Astrocyte (in vitro differentiated cells and primary cell): Measurements from ENCODE around the gene LRPAP1. TPM values are rescaled to one million over a fixed set of nuclear protein-coding genes. Genes with fewer than 3 reads are reported as not detected.

Experiments used
- DNase-seq: peaks from one replicate; pipeline ENCODE4 v3.0.0-alpha.2; 2010; ENCODE audit warnings: low read depth
- FAIRE-seq: peaks from 2 replicates; lab custom pipeline; 2011; peaks lifted over from hg19 to GRCh38; lab: Jason Lieb, UNC
- H2AFZ ChIP-seq: 2 replicates; pipeline ENCODE4 v1.6.0; 2012; ENCODE audit warnings: low read depth, low read length, inconsistent platforms
- H3K27ac ChIP-seq: 2 replicates; pipeline ENCODE4 v1.5.1; 2011; ENCODE audit warnings: low read depth, low read length, inconsistent platforms
- H3K27me3 ChIP-seq: 2 replicates; pipeline ENCODE4 v1.6.0; 2011; ENCODE audit warnings: low read length, inconsistent platforms; ENCODE audit not compliant: insufficient read depth
- H3K36me3 ChIP-seq: 2 replicates; pipeline ENCODE4 v1.5.1; 2011; ENCODE audit warnings: low read length, inconsistent platforms; ENCODE audit not compliant: insufficient read depth
- H3K4me1 ChIP-seq: 2 replicates; pipeline ENCODE4 v1.5.1; 2011; ENCODE audit warnings: low read length, inconsistent platforms; ENCODE audit not compliant: insufficient read depth
- H3K4me2 ChIP-seq: 2 replicates; pipeline ENCODE4 v1.6.0; 2012; ENCODE audit warnings: low read length, inconsistent platforms
- H3K4me3 ChIP-seq: 2 replicates; pipeline ENCODE4 v1.5.1; 2011; ENCODE audit warnings: low read depth, mild to moderate bottlenecking, low read length, inconsistent platforms; ENCODE audit not compliant: insufficient read depth
- H3K79me2 ChIP-seq: 2 replicates; pipeline ENCODE4 v1.6.0; 2012; ENCODE audit warnings: mild to moderate bottlenecking, low read length, inconsistent platforms; ENCODE audit not compliant: insufficient read depth
- H3K9ac ChIP-seq: 2 replicates; pipeline ENCODE4 v1.6.0; 2012; ENCODE audit warnings: mild to moderate bottlenecking, low read length, inconsistent platforms
- H3K9me3 ChIP-seq: 2 replicates; pipeline ENCODE4 v1.5.1; 2012; ENCODE audit warnings: low read depth, mild to moderate bottlenecking, low read length, inconsistent platforms; ENCODE audit not compliant: insufficient read depth
- H4K20me1 ChIP-seq: 2 replicates; pipeline ENCODE4 v1.6.0; 2012; ENCODE audit warnings: low read length, inconsistent platforms; ENCODE audit not compliant: insufficient read depth
- H3K27ac Mint-ChIP-seq: one replicate; pipeline ENCODE4 v1.8.0; 2021; ENCODE audit warnings: mild to moderate bottlenecking, mixed read lengths; ENCODE audit not compliant: unreplicated experiment
- H3K27me3 Mint-ChIP-seq: one replicate; pipeline ENCODE4 v1.8.0; 2021; ENCODE audit warnings: low read depth, mixed read lengths; ENCODE audit not compliant: unreplicated experiment
- H3K36me3 Mint-ChIP-seq: one replicate; pipeline ENCODE4 v1.8.0; 2021; ENCODE audit warnings: low read depth, mixed read lengths; ENCODE audit not compliant: unreplicated experiment
- H3K4me1 Mint-ChIP-seq: one replicate; pipeline ENCODE4 v1.8.0; 2021; ENCODE audit warnings: low read depth, mixed read lengths; ENCODE audit not compliant: unreplicated experiment
- H3K4me3 Mint-ChIP-seq: one replicate; pipeline ENCODE4 v1.8.0; 2021; ENCODE audit warnings: mild to moderate bottlenecking, moderate library complexity, mixed read lengths; ENCODE audit not compliant: unreplicated experiment
- H3K9me3 Mint-ChIP-seq: one replicate; pipeline ENCODE4 v1.8.0; 2021; ENCODE audit warnings: mild to moderate bottlenecking, mixed read lengths; ENCODE audit not compliant: unreplicated experiment
- CTCF ChIP-seq: IDR thresholded peaks from 2 replicates; pipeline ENCODE4 v1.5.1; 2011; ENCODE audit warnings: low read depth, mild to moderate bottlenecking, inconsistent platforms, low read length, moderate library complexity; ENCODE audit not compliant: insufficient read depth
- EZH2 ChIP-seq: IDR thresholded peaks from 2 replicates; pipeline ENCODE4 v1.6.1; 2012; ENCODE audit warnings: mild to moderate bottlenecking, low read length, inconsistent platforms; ENCODE audit not compliant: insufficient read depth
- total RNA-seq: library from RNA; stranded (reverse); gene quantifications from 2 replicates; pipeline ENCODE4 v1.2.1, GENCODE V29; 2021

LRPAP1 gene
- total RNA-seq, 1 donor from 2014 or later = 191 TPM

GRCh38 chr4:3501126-3501824 is 30.9 kb downstream of the LRPAP1 start:
- Histone ChIP-seq H3K4me2 (no peak overlapping the region), H3K9ac (no peak overlapping the region), H3K4me1 (no peaks in the 10 kb centered on the region), H3K27ac (no peak overlapping the region), H3K79me2 (peaks cover 20% of the 10 kb centered on the region), H3K27me3 (no peaks in the 10 kb centered on the region), H3K36me3 (no peaks in the 10 kb centered on the region), H3K4me3 (no peak overlapping the region), H3K9me3 (no peaks in the 10 kb centered on the region), H2AFZ (no peak overlapping the region), H4K20me1 (peaks cover 56% of the 10 kb centered on the region)
- no peaks in the 10 kb centered on the region for H3K27me3 Mint-ChIP-seq
- DNase-seq (no peak), FAIRE-seq (no peak)
- no peaks in the 10 kb centered on the region for H3K9me3 Mint-ChIP-seq
- H3K4me1 Mint-ChIP-seq = no peaks in the 10 kb centered on the region
- H3K4me3 Mint-ChIP-seq = no peak overlapping the region
- H3K36me3 Mint-ChIP-seq = peaks cover 5% of the 10 kb centered on the region
- TF ChIP-seq CTCF = no peak
- no peak for TF ChIP-seq EZH2
- no peak overlapping the region for H3K27ac Mint-ChIP-seq

- Mint-ChIP-seq H3K36me3 (peaks cover 5% of the 10 kb centered on the region), H3K4me3 (no peak overlapping the region), H3K27ac (no peak overlapping the region), H3K9me3 (no peaks in the 10 kb centered on the region), H3K4me1 (no peaks in the 10 kb centered on the region), H3K27me3 (no peaks in the 10 kb centered on the region)
- TF ChIP-seq EZH2 (no peak), CTCF (no peak)
- Histone ChIP-seq H3K9me3 (no peaks in the 10 kb centered on the region), H3K27me3 (no peaks in the 10 kb centered on the region), H3K9ac (no peak overlapping the region), H3K27ac (no peak overlapping the region), H3K4me3 (no peak overlapping the region), H3K4me2 (no peak overlapping the region), H4K20me1 (peaks cover 55% of the 10 kb centered on the region), H3K79me2 (peaks cover 20% of the 10 kb centered on the region), H3K36me3 (no peaks in the 10 kb centered on the region), H2AFZ (no peak overlapping the region), H3K4me1 (no peaks in the 10 kb centered on the region)
- DNase-seq (no peak), FAIRE-seq (no peak)
Observed at GRCh38 chr4:3500634-3501101, 31.6 kb downstream of the LRPAP1 start.

GRCh38 chr4:3500111-3500510 is 32.1 kb downstream of the LRPAP1 start:
- Mint-ChIP-seq H3K36me3 (peaks cover 5% of the 10 kb centered on the region), H3K27me3 (no peaks in the 10 kb centered on the region), H3K27ac (no peak overlapping the region), H3K9me3 (no peaks in the 10 kb centered on the region), H3K4me1 (no peaks in the 10 kb centered on the region), H3K4me3 (no peak overlapping the region)
- TF ChIP-seq EZH2 = no peak
- no peak for TF ChIP-seq CTCF
- Histone ChIP-seq H3K27ac (no peak overlapping the region), H4K20me1 (peaks cover 50% of the 10 kb centered on the region), H3K36me3 (no peaks in the 10 kb centered on the region), H3K4me3 (no peak overlapping the region), H3K27me3 (no peaks in the 10 kb centered on the region), H3K4me2 (no peak overlapping the region), H3K79me2 (peaks cover 20% of the 10 kb centered on the region), H2AFZ (no peak overlapping the region), H3K4me1 (no peaks in the 10 kb centered on the region), H3K9ac (no peak overlapping the region), H3K9me3 (no peaks in the 10 kb centered on the region)
- DNase-seq (no peak), FAIRE-seq (no peak)
